T-helper 1 cell treated with Interleukin-12 subunit alpha and Interleukin-12 subunit beta and Interleukin-4 antibody, amounts not matched to agents 30 μg/mL and 1 μg/mL, for 36 hours (primary cell): Measurements from ENCODE around the gene OR2Z1.
"Not testable (repeated sequence)": the region's sequence is repeated elsewhere in the genome, so short reads cannot be mapped to it uniquely, and the experiment has no call there.

Experiments
- H3K27ac Mint-ChIP-seq: one replicate; pipeline ENCODE4 v1.8.0; 2021; ENCODE audit warnings: mild to moderate bottlenecking, mixed read lengths
- H3K27me3 Mint-ChIP-seq: one replicate; pipeline ENCODE4 v1.8.0; 2021; ENCODE audit warnings: low read depth, mixed read lengths
- H3K36me3 Mint-ChIP-seq: one replicate; pipeline ENCODE4 v1.8.0; 2021; ENCODE audit warnings: low read depth, mixed read lengths
- H3K4me1 Mint-ChIP-seq: one replicate; pipeline ENCODE4 v1.8.0; 2021; ENCODE audit warnings: low read depth, mixed read lengths
- H3K4me3 Mint-ChIP-seq: one replicate; pipeline ENCODE4 v1.8.0; 2021; ENCODE audit warnings: mild to moderate bottlenecking, moderate library complexity, mixed read lengths
- H3K9me3 Mint-ChIP-seq: one replicate; pipeline ENCODE4 v1.8.0; 2021; ENCODE audit warnings: mixed read lengths

OR2Z1 gene

GRCh38 chr19:8739291-8740065 is 18.0 kb downstream of the OR2Z1 start:
- H3K27ac Mint-ChIP-seq, H3K9me3 Mint-ChIP-seq, H3K27me3 Mint-ChIP-seq, H3K4me3 Mint-ChIP-seq, H3K36me3 Mint-ChIP-seq, H3K4me1 Mint-ChIP-seq: not testable (repeated sequence)

GRCh38 chr19:8767257-8767656 is 45.8 kb downstream of the OR2Z1 start:
- not testable (repeated sequence) for H3K36me3 Mint-ChIP-seq, H3K27me3 Mint-ChIP-seq, H3K4me3 Mint-ChIP-seq, H3K4me1 Mint-ChIP-seq, H3K27ac Mint-ChIP-seq, H3K9me3 Mint-ChIP-seq

- H3K27ac Mint-ChIP-seq, H3K27me3 Mint-ChIP-seq, H3K36me3 Mint-ChIP-seq, H3K9me3 Mint-ChIP-seq, H3K4me1 Mint-ChIP-seq, H3K4me3 Mint-ChIP-seq: not testable (repeated sequence)
Observed at GRCh38 chr19:8769265-8769664, 47.8 kb downstream of the OR2Z1 start.

DNA sequence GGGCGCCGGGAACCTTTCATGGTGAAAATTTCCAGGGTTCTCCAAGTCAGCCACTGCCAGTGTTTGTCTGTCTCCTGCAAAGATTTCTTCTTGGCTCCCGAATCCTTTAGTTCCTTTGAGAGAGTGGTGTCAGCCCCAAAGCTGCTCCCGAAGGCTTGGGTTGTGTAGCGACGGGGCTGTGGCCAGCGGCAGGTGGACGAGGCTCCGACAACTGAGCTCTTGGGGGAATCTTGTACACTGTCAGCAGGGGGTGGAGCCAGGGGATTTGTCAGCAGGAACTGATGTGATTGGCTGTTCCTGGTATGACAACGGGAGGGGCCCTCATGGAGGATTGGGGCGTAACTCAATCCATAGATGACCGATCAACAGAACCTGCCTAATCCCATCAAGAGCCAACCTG is 52.2 kb downstream of the OR2Z1 start:
- not testable (repeated sequence) for H3K27me3 Mint-ChIP-seq, H3K9me3 Mint-ChIP-seq, H3K4me1 Mint-ChIP-seq, H3K36me3 Mint-ChIP-seq, H3K4me3 Mint-ChIP-seq, H3K27ac Mint-ChIP-seq
